ENCODE data around the gene EFCAB12. TPM values are rescaled to one million over a fixed set of nuclear protein-coding genes. Genes with fewer than 3 reads are reported as not detected.

The EFCAB12 gene
- total and polyA plus RNA-seq, 10 of the 15 experiments (the other 5 are each of a cell fraction or from before 2014, with no cell fraction given), result 0.02 to 0.85 (median 0.33) TPM

DNA sequence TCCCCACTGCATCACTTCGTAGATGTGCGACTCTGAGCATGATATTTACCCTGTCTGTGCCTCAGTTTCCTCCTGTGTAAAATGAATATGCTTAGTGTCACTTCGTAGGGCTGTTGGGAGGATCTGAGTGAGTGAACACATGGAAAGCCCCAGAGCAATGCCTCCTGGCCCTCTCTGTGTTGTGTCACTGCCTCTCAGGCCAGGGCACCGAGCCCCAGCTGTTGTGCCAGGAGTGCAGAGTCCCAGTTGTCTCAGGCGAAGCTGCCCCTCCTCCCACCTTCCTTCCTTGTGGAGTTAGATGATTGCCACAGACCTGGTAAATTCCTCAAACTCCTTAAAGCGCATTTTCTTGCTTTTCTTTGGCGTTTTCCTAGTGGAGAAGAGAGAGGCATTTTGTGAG is 26.2 kb downstream of the EFCAB12 start:
- Histone ChIP-seq H4K20me1 (ENCODE audit: control insufficient read depth, insufficient read depth) (no peaks in the 10 kb centered on the region; the same call in 1 of the 2 replicates), H3K27me3 (replicated peaks in 1 of 2; ENCODE audit: control insufficient read depth in 2 of 2, insufficient read depth in 2 of 2, low read length in 1 of 2) (no peaks in the 10 kb centered on the region), H3K27ac (ENCODE audit: control insufficient read depth, insufficient read depth) (no peak overlapping the region), H3K9ac (ENCODE audit: control insufficient read depth, insufficient read depth, low read length) (no peak overlapping the region), H3K79me2 (ENCODE audit: control insufficient read depth, insufficient read depth, low read length) (peaks cover 21% of the 10 kb centered on the region), H3K9me3 (replicated peaks; ENCODE audit: control insufficient read depth, insufficient read depth, low read length) (no peaks in the 10 kb centered on the region), H3K4me2 (ENCODE audit: control insufficient read depth, insufficient read depth) (no peak overlapping the region), H3K4me3 (no peak overlapping the region), H2AFZ (ENCODE audit: control insufficient read depth, low read depth, low read length) (no peak overlapping the region), H3K4me1 (ENCODE audit: control insufficient read depth, insufficient read depth, low read length) (peaks cover 2% of the 10 kb centered on the region), H3K36me3 (ENCODE audit: control insufficient read depth in 2 of 2, insufficient read depth in 2 of 2, low read length in 1 of 2) (no peaks in the 10 kb centered on the region)
- ChIA-PET POLR2A (interaction anchor here (1.6 to 1.9 kb wide), 2 partner anchors 11 to 38 kb away, joined by 6 to 8 read pairs; partner anchors contain the start of genes IFT122 and MBD4), SMC1A (ENCODE audit: uncharacterized antibody, unreplicated experiment) (interaction anchor here (5.3 to 19.4 kb wide), 2 partner anchors 11 to 35 kb away, joined by 34 to 275 read pairs; partner anchors contain the start of genes IFT122 and MBD4), RAD21 (ENCODE audit: unreplicated experiment) (interaction anchor here (4.4 kb wide), 1 partner anchor 11 kb away, joined by 19 read pairs; no protein-coding TSS in a partner anchor), CTCF (interaction anchor here (0.6 to 5.7 kb wide), 5 partner anchors 9 to 142 kb away, joined by 3 to 84 read pairs (median 5); no protein-coding TSS in a partner anchor)
- 44% methylated on average over 7 of the region's 7 CpGs for WGBS (ENCODE audit: insufficient coverage, insufficient replicate concordance, low lambda C conversion rate, missing lambda C conversion rate)
- DNase-seq (ENCODE audit: low read depth, low spot score), result no peak
- ATAC-seq, result no peak
- BruUV-seq (replicated peaks), result no TSS peak
- in situ Hi-C loops (cut with MboI), result no loop called here
- intact Hi-C loops (cut with micrococcal nuclease; ENCODE audit: unreplicated experiment), result no loop called here
- TF ChIP-seq DPF2 (IDR thresholded peaks at IDR 0.05), result no peak
- TF ChIP-seq WRNIP1 (IDR thresholded peaks at IDR 0.05; ENCODE audit: borderline replicate concordance, low read depth, low read length), result no peak
- TF ChIP-seq SMAD5 (IDR thresholded peaks at IDR 0.05; ENCODE audit: low read depth), result no peak
- no peak for TF ChIP-seq RAD51 (IDR thresholded peaks at IDR 0.05)
- TF ChIP-seq, protein P1, sequence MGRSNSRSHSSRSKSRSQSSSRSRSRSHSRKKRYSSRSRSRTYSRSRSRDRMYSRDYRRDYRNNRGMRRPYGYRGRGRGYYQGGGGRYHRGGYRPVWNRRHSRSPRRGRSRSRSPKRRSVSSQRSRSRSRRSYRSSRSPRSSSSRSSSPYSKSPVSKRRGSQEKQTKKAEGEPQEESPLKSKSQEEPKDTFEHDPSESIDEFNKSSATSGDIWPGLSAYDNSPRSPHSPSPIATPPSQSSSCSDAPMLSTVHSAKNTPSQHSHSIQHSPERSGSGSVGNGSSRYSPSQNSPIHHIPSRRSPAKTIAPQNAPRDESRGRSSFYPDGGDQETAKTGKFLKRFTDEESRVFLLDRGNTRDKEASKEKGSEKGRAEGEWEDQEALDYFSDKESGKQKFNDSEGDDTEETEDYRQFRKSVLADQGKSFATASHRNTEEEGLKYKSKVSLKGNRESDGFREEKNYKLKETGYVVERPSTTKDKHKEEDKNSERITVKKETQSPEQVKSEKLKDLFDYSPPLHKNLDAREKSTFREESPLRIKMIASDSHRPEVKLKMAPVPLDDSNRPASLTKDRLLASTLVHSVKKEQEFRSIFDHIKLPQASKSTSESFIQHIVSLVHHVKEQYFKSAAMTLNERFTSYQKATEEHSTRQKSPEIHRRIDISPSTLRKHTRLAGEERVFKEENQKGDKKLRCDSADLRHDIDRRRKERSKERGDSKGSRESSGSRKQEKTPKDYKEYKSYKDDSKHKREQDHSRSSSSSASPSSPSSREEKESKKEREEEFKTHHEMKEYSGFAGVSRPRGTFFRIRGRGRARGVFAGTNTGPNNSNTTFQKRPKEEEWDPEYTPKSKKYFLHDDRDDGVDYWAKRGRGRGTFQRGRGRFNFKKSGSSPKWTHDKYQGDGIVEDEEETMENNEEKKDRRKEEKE (IDR thresholded peaks at IDR 0.05), result no peak
- TF ChIP-seq NFXL1 (IDR thresholded peaks at IDR 0.05; ENCODE audit: borderline replicate concordance), result no peak
- TF ChIP-seq, protein P2, sequence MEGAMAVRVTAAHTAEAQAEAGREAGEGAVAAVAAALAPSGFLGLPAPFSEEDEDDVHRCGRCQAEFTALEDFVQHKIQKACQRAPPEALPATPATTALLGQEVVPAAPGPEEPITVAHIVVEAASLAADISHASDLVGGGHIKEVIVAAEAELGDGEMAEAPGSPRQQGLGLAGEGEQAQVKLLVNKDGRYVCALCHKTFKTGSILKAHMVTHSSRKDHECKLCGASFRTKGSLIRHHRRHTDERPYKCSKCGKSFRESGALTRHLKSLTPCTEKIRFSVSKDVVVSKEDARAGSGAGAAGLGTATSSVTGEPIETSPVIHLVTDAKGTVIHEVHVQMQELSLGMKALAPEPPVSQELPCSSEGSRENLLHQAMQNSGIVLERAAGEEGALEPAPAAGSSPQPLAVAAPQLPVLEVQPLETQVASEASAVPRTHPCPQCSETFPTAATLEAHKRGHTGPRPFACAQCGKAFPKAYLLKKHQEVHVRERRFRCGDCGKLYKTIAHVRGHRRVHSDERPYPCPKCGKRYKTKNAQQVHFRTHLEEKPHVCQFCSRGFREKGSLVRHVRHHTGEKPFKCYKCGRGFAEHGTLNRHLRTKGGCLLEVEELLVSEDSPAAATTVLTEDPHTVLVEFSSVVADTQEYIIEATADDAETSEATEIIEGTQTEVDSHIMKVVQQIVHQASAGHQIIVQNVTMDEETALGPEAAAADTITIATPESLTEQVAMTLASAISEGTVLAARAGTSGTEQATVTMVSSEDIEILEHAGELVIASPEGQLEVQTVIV (IDR thresholded peaks at IDR 0.05; ENCODE audit: borderline replicate concordance, partially characterized antibody), result no peak
- TF ChIP-seq ETV6 (conservative IDR thresholded peaks at IDR 0.05 in 1 of 2, IDR thresholded peaks at IDR 0.05 in 1 of 2; ENCODE audit: borderline replicate concordance in 1 of 2, low read depth in 1 of 2), result no peak
- TF ChIP-seq ASH2L (IDR thresholded peaks at IDR 0.05; ENCODE audit: borderline replicate concordance, low read depth), result no peak
- TF ChIP-seq RUNX3 (IDR thresholded peaks at IDR 0.05; ENCODE audit: low read length), result no peak
- FAIRE-seq, result no peak

Data from GM12878 (cell line).